ENCODE measurements around the gene COL15A1.

COL15A1 gene

GRCh38 chr9:99057665-99058625, 114.2 kb downstream of the COL15A1 start:
- Histone ChIP-seq H3K27ac (peak overlapping the region; percentile 95), H3K27me3 (replicated peaks) (no peaks in the 10 kb centered on the region), H3K4me3 (ENCODE audit: low read depth, low read length) (no peak overlapping the region), H3K36me3 (replicated peaks) (no peaks in the 10 kb centered on the region)
- in situ Hi-C loops (cut with HindIII; ENCODE audit: low pct_ligation_motif_present, low sequenced_read_pairs): no loop called here
- peak; percentile 92 for DNase-seq
- TF ChIP-seq CTCF (IDR thresholded peaks at IDR 0.05; ENCODE audit: low read depth, low read length, missing control alignments): no peak

GRCh38 chr9:99058964-99059921, 115.5 kb downstream of the COL15A1 start:
- no peak for DNase-seq
- no peaks in the 10 kb centered on the region for H3K27me3 ChIP-seq (replicated peaks)
- peak overlapping the region; percentile 95 for H3K27ac ChIP-seq
- no peak overlapping the region for H3K4me3 ChIP-seq (ENCODE audit: low read depth, low read length)
- no peak for TF ChIP-seq CTCF (IDR thresholded peaks at IDR 0.05; ENCODE audit: low read depth, low read length, missing control alignments)
- H3K36me3 ChIP-seq (replicated peaks): no peaks in the 10 kb centered on the region
- in situ Hi-C loops (cut with HindIII; ENCODE audit: low pct_ligation_motif_present, low sequenced_read_pairs): no loop called here

DNA sequence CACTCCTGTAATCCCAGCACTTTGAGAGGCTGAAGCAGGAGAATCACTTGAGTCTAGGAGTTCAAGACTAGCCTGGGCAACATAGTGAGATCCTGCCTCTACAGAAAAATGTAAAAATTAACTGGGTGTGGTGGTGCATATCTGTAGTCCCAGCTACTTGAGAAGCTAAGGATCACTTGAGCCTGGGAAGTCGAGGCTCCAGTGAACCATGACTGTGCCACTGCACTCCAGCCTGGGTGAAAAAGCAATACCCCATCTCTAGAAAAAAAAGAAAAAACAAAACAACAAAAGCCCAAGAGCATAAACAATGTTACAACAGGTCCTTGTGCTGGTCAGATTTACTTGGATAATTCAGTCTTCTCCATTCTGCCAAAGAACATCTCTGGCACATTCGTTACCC, 116.9 kb downstream of the COL15A1 start:
- in situ Hi-C loops (cut with HindIII; ENCODE audit: low pct_ligation_motif_present, low sequenced_read_pairs): no loop called here
- no peaks in the 10 kb centered on the region for H3K36me3 ChIP-seq (replicated peaks)
- TF ChIP-seq CTCF (IDR thresholded peaks at IDR 0.05; ENCODE audit: low read depth, low read length, missing control alignments): no peak
- H3K27ac ChIP-seq: no peak overlapping the region
- H3K4me3 ChIP-seq (ENCODE audit: low read depth, low read length): no peak overlapping the region
- no peaks in the 10 kb centered on the region for H3K27me3 ChIP-seq (replicated peaks)
- no peak for DNase-seq

GRCh38 chr9:99062549-99062948, 118.8 kb downstream of the COL15A1 start:
- Histone ChIP-seq H3K36me3 (replicated peaks) (no peaks in the 10 kb centered on the region), H3K4me3 (ENCODE audit: low read depth, low read length) (no peak overlapping the region), H3K27ac (no peak overlapping the region), H3K27me3 (replicated peaks) (no peaks in the 10 kb centered on the region)
- in situ Hi-C loops (cut with HindIII; ENCODE audit: low pct_ligation_motif_present, low sequenced_read_pairs): no loop called here
- no peak for TF ChIP-seq CTCF (IDR thresholded peaks at IDR 0.05; ENCODE audit: low read depth, low read length, missing control alignments)
- DNase-seq: no peak

- H3K27ac ChIP-seq: no peak overlapping the region
- H3K4me3 ChIP-seq (ENCODE audit: low read depth, low read length): no peak overlapping the region
- H3K27me3 ChIP-seq (replicated peaks): no peaks in the 10 kb centered on the region
- no peak for TF ChIP-seq CTCF (IDR thresholded peaks at IDR 0.05; ENCODE audit: low read depth, low read length, missing control alignments)
- no peak for DNase-seq
- in situ Hi-C loops (cut with HindIII; ENCODE audit: low pct_ligation_motif_present, low sequenced_read_pairs): no loop called here
- H3K36me3 ChIP-seq (replicated peaks): no peaks in the 10 kb centered on the region
Measured at GRCh38 chr9:99063522-99063921, 119.8 kb downstream of the COL15A1 start.
